ENCODE measurements around the gene POP4. TPM values are rescaled to one million over a fixed set of nuclear protein-coding genes. Genes with fewer than 3 reads are reported as not detected.

Gene POP4
- total RNA-seq, 1 donor from 2014 or later: 60.6 TPM

GRCh38 chr19:29644210-29644609, 38.1 kb downstream of the POP4 start:
- peaks cover 8% of the 10 kb centered on the region for H3K4me1 ChIP-seq (ENCODE audit: insufficient read depth, low read length)
- H3K27ac ChIP-seq (ENCODE audit: low read depth, low read length): no peak overlapping the region
- Mint-ChIP-seq H3K27ac (ENCODE audit: unreplicated experiment) (no peak overlapping the region), H3K36me3 (ENCODE audit: low read depth, unreplicated experiment) (no peaks in the 10 kb centered on the region), H3K9me3 (ENCODE audit: unreplicated experiment) (no peaks in the 10 kb centered on the region), H3K4me1 (ENCODE audit: low read depth, unreplicated experiment) (peaks cover 4% of the 10 kb centered on the region), H3K4me3 (ENCODE audit: unreplicated experiment) (no peak overlapping the region), H3K27me3 (ENCODE audit: low read depth, unreplicated experiment) (peaks cover 23% of the 10 kb centered on the region)
- no peaks in the 10 kb centered on the region for H4K20me1 ChIP-seq (ENCODE audit: insufficient read depth, low read length)
- no peaks in the 10 kb centered on the region for H3K36me3 ChIP-seq (ENCODE audit: insufficient read depth, low read length)
- no peaks in the 10 kb centered on the region for H3K79me2 ChIP-seq (ENCODE audit: insufficient read depth, low read length)
- TF ChIP-seq EZH2 (IDR thresholded peaks at IDR 0.05; ENCODE audit: insufficient read depth, low read length): no peak
- TF ChIP-seq CTCF (IDR thresholded peaks at IDR 0.05; ENCODE audit: insufficient read depth, low read depth, low read length): no peak
- no peak for FAIRE-seq
- no peak overlapping the region for H2AFZ ChIP-seq (ENCODE audit: low read depth, low read length)
- H3K9me3 ChIP-seq (ENCODE audit: insufficient read depth, low read depth, low read length): no peaks in the 10 kb centered on the region
- DNase-seq (ENCODE audit: low read depth): no peak
- no peak overlapping the region for H3K4me2 ChIP-seq (ENCODE audit: low read length)
- H3K4me3 ChIP-seq (ENCODE audit: insufficient read depth, low read depth, low read length): no peak overlapping the region
- H3K27me3 ChIP-seq (ENCODE audit: insufficient read depth, low read length): no peaks in the 10 kb centered on the region
- no peak overlapping the region for H3K9ac ChIP-seq (ENCODE audit: low read length)

GRCh38 chr19:29645491-29645867, 39.4 kb downstream of the POP4 start:
- no peaks in the 10 kb centered on the region for H3K9me3 Mint-ChIP-seq (ENCODE audit: unreplicated experiment)
- Histone ChIP-seq H3K4me1 (ENCODE audit: insufficient read depth, low read length) (peaks cover 8% of the 10 kb centered on the region), H3K4me2 (ENCODE audit: low read length) (peak overlapping the region; percentile 72), H4K20me1 (ENCODE audit: insufficient read depth, low read length) (no peaks in the 10 kb centered on the region), H3K79me2 (ENCODE audit: insufficient read depth, low read length) (no peaks in the 10 kb centered on the region), H3K36me3 (ENCODE audit: insufficient read depth, low read length) (no peaks in the 10 kb centered on the region), H2AFZ (ENCODE audit: low read depth, low read length) (no peak overlapping the region), H3K9ac (ENCODE audit: low read length) (no peak overlapping the region), H3K27ac (ENCODE audit: low read depth, low read length) (no peak overlapping the region), H3K9me3 (ENCODE audit: insufficient read depth, low read depth, low read length) (no peaks in the 10 kb centered on the region), H3K4me3 (ENCODE audit: insufficient read depth, low read depth, low read length) (no peak overlapping the region), H3K27me3 (ENCODE audit: insufficient read depth, low read length) (no peaks in the 10 kb centered on the region)
- H3K36me3 Mint-ChIP-seq (ENCODE audit: low read depth, unreplicated experiment): no peaks in the 10 kb centered on the region
- no peak for TF ChIP-seq EZH2 (IDR thresholded peaks at IDR 0.05; ENCODE audit: insufficient read depth, low read length)
- TF ChIP-seq CTCF (IDR thresholded peaks at IDR 0.05; ENCODE audit: insufficient read depth, low read depth, low read length): no peak
- H3K4me3 Mint-ChIP-seq (ENCODE audit: unreplicated experiment): no peak overlapping the region
- FAIRE-seq: no peak
- DNase-seq (ENCODE audit: low read depth): no peak
- peaks cover 4% of the 10 kb centered on the region for H3K4me1 Mint-ChIP-seq (ENCODE audit: low read depth, unreplicated experiment)
- peaks cover 18% of the 10 kb centered on the region for H3K27me3 Mint-ChIP-seq (ENCODE audit: low read depth, unreplicated experiment)
- H3K27ac Mint-ChIP-seq (ENCODE audit: unreplicated experiment): no peak overlapping the region

GRCh38 chr19:29645911-29646310, 39.8 kb downstream of the POP4 start:
- Histone ChIP-seq H3K9me3 (ENCODE audit: insufficient read depth, low read depth, low read length) (no peaks in the 10 kb centered on the region), H3K27ac (ENCODE audit: low read depth, low read length) (no peak overlapping the region), H3K4me1 (ENCODE audit: insufficient read depth, low read length) (peaks cover 8% of the 10 kb centered on the region), H3K27me3 (ENCODE audit: insufficient read depth, low read length) (no peaks in the 10 kb centered on the region), H3K79me2 (ENCODE audit: insufficient read depth, low read length) (no peaks in the 10 kb centered on the region), H4K20me1 (ENCODE audit: insufficient read depth, low read length) (no peaks in the 10 kb centered on the region), H3K4me3 (ENCODE audit: insufficient read depth, low read depth, low read length) (peak overlapping the region; percentile 7), H3K9ac (ENCODE audit: low read length) (no peak overlapping the region), H3K4me2 (ENCODE audit: low read length) (peak overlapping the region; percentile 72), H3K36me3 (ENCODE audit: insufficient read depth, low read length) (no peaks in the 10 kb centered on the region), H2AFZ (ENCODE audit: low read depth, low read length) (peak overlapping the region; percentile 37)
- TF ChIP-seq EZH2 (IDR thresholded peaks at IDR 0.05; ENCODE audit: insufficient read depth, low read length) (no peak), CTCF (IDR thresholded peaks at IDR 0.05; ENCODE audit: insufficient read depth, low read depth, low read length) (no peak)
- Mint-ChIP-seq H3K4me3 (ENCODE audit: unreplicated experiment) (no peak overlapping the region), H3K36me3 (ENCODE audit: low read depth, unreplicated experiment) (no peaks in the 10 kb centered on the region), H3K9me3 (ENCODE audit: unreplicated experiment) (no peaks in the 10 kb centered on the region), H3K27ac (ENCODE audit: unreplicated experiment) (no peak overlapping the region), H3K27me3 (ENCODE audit: low read depth, unreplicated experiment) (peaks cover 18% of the 10 kb centered on the region), H3K4me1 (ENCODE audit: low read depth, unreplicated experiment) (peaks cover 4% of the 10 kb centered on the region)
- DNase-seq (ENCODE audit: low read depth) (peak; percentile 61), FAIRE-seq (no peak)
